ENCODE measurements around the gene NKPD1. TPM values are rescaled to one million over a fixed set of nuclear protein-coding genes. Genes with fewer than 3 reads are reported as not detected.

The NKPD1 gene
- total and polyA plus RNA-seq, 8 donors, result 0.08 to 0.24 (median 0.17) TPM; not detected in 2

DNA sequence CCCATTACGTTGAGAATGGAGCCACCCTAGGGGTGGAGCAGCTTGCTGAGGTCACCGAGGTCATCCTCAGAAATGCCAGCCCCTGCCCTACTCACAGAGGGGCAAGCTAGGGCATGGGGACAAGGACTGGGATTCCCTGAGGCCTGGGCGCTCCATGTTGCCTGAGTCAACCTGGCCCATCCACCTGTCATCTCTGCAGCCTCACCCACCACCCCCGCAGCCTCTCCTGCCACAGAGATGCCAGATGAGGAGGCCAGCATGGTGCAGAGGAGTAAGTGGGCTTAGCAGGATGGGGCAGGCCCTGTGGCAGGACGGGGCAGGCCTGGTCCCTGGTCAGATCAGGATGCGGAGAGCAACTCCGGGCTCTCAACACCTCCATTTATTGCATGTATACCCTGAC, 9.5 kb downstream of the NKPD1 start:
- Histone ChIP-seq H3K27ac (no peak overlapping the region), H3K36me3 (peaks cover 0 to 25% of the 10 kb centered on the region in 2 donors), H3K4me1 (peaks cover 22 to 29% of the 10 kb centered on the region in 2 donors), H3K27me3 (peaks cover 29 to 61% of the 10 kb centered on the region in 2 donors), H3K9me3 (no peaks in the 10 kb centered on the region), H3K4me3 (no peak overlapping the region)
- DNase-seq (no peak), ATAC-seq (no peak)
- intact Hi-C loops (cut with DNase I), result no loop called here
- TF ChIP-seq CTCF (IDR thresholded peaks at IDR 0.05), result no peak

DNA sequence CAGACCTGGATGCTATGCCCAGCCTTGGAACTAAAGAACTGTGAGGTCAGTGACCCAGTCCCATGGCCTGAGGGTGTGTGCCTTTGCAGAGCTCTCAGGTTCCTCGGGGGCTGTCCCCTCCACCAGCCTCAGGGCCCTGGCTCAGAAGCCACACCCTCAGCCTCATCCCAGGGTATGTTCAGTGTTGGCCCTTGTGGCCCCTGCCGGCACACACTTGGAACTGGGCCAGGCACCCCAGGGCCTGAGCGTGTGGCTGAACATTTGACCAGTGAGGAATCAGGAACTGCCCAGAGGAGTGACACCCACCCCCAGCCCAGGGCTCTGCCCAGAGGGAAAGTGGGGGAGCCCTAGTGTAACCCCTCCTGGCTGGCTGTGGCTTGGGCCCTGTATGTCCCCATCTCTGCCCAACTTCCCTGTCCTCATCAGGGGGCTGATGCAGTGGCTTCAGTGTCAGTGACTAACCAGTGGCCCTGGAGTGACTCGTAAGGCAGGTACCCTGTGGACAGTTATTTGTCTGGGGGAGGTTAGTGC, 10.0 kb downstream of the NKPD1 start:
- no peak for DNase-seq
- H3K9me3 ChIP-seq, result no peaks in the 10 kb centered on the region
- H3K4me3 ChIP-seq, result no peak overlapping the region
- peaks cover 22 to 29% of the 10 kb centered on the region in 2 donors for H3K4me1 ChIP-seq
- ATAC-seq, result no peak
- H3K27ac ChIP-seq, result no peak overlapping the region
- intact Hi-C loops (cut with DNase I), result no loop called here
- no peak for TF ChIP-seq CTCF (IDR thresholded peaks at IDR 0.05)
- H3K36me3 ChIP-seq, result peaks cover 0 to 30% of the 10 kb centered on the region in 2 donors
- H3K27me3 ChIP-seq, result peaks cover 29 to 56% of the 10 kb centered on the region in 2 donors

- intact Hi-C loops (cut with DNase I), result no loop called here
- Histone ChIP-seq H3K27me3 (peaks cover 29 to 49% of the 10 kb centered on the region in 2 donors), H3K36me3 (peaks cover 0 to 36% of the 10 kb centered on the region in 2 donors), H3K4me1 (peaks cover 22 to 29% of the 10 kb centered on the region in 2 donors), H3K4me3 (no peak overlapping the region), H3K9me3 (no peaks in the 10 kb centered on the region), H3K27ac (no peak overlapping the region)
- DNase-seq (no peak), ATAC-seq (no peak)
- TF ChIP-seq CTCF (IDR thresholded peaks at IDR 0.05), result no peak
Observed at GRCh38 chr19:45150180-45150579, 10.6 kb downstream of the NKPD1 start.

DNA sequence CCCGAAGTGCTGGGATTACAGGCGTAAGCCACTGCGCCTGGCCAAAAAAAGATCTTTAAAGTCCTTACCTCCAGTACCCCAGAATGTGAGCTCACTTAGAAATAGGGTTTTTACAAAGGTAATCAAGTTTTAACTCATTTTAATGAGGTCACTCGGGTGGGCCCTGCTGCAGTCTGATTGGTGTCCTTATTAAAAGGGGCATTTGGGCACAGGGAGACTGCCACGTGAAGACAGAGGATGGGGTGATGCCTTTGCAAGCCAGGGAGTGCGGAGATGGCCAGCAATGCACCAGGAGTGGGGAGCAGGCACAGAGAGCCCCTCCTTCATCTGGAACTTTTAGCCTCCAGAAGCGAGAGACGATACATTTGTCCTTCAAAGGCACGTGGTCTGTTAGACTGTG, 11.7 kb downstream of the NKPD1 start:
- intact Hi-C loops (cut with DNase I), result no loop called here
- DNase-seq, result no peak
- Histone ChIP-seq H3K36me3 (peaks cover 0 to 46% of the 10 kb centered on the region in 2 donors), H3K27ac (no peak overlapping the region), H3K27me3 (peaks cover 29 to 39% of the 10 kb centered on the region in 2 donors), H3K4me3 (no peak overlapping the region), H3K9me3 (no peaks in the 10 kb centered on the region), H3K4me1 (peaks cover 22 to 25% of the 10 kb centered on the region in 2 donors)
- ATAC-seq, result no peak
- TF ChIP-seq CTCF (IDR thresholded peaks at IDR 0.05), result no peak

GRCh38 chr19:45147835-45148676, 12.7 kb downstream of the NKPD1 start:
- intact Hi-C loops (cut with DNase I), result no loop called here
- no peak for ATAC-seq
- no peak for TF ChIP-seq CTCF (IDR thresholded peaks at IDR 0.05)

More at GRCh38 chr19:45147835-45148676, 12.7 kb downstream of the NKPD1 start:
- H3K9me3 ChIP-seq, result no peaks in the 10 kb centered on the region
- DNase-seq, result no peak
- peaks cover 14% of the 10 kb centered on the region in 2 donors for H3K4me1 ChIP-seq
- no peak overlapping the region for H3K27ac ChIP-seq
- H3K4me3 ChIP-seq, result no peak overlapping the region
- peaks cover 0 to 56% of the 10 kb centered on the region in 2 donors for H3K36me3 ChIP-seq
- peaks cover 20 to 28% of the 10 kb centered on the region in 2 donors for H3K27me3 ChIP-seq

Data from left lung (tissue), 10 donors.